Lung (tissue), 12 donors: ENCODE data around the gene HES7. TPM values are rescaled to one million over a fixed set of nuclear protein-coding genes. Genes with fewer than 3 reads are reported as not detected.

Source experiments
- ATAC-seq: fragments of 200-7000 bp; cut with Tn5 transposase; one replicate; pipeline ENCODE4 v1.9.1; 2020; ENCODE audit warnings: moderate number of reproducible peaks; ENCODE audit not compliant: insufficient read depth, low FRiP score
- DNase-seq, 3 donors: peaks; one replicate each; pipeline ENCODE4 v3.0.0-alpha.2; 2013 to 2017
- H3K27ac ChIP-seq, 2 donors: one replicate each; pipeline ENCODE4 v1.5.1; 2013; ENCODE audit warnings: mild to moderate bottlenecking in 2 of 2, moderate library complexity in 2 of 2, control low read depth in 1 of 2, inconsistent platforms in 1 of 2, low read depth in 1 of 2, low read length in 1 of 2
- H3K27me3 ChIP-seq, 3 donors: one replicate each; pipeline ENCODE4 v1.5.1; 2013; ENCODE audit warnings: low read length in 2 of 3; ENCODE audit not compliant: control insufficient read depth in 3 of 3, insufficient read depth in 3 of 3
- H3K36me3 ChIP-seq, 4 donors: one replicate each; pipeline ENCODE4 v1.5.1; 2013; ENCODE audit warnings: low read length in 4 of 4, mild to moderate bottlenecking in 1 of 4, moderate library complexity in 1 of 4; ENCODE audit not compliant: control insufficient read depth in 4 of 4, insufficient read depth in 4 of 4
- H3K4me1 ChIP-seq, 5 donors: one replicate each; pipeline ENCODE4 v1.5.1; 2013; ENCODE audit warnings: low read length in 5 of 5, mild to moderate bottlenecking in 2 of 5, moderate library complexity in 1 of 5; ENCODE audit not compliant: control insufficient read depth in 5 of 5, insufficient read depth in 5 of 5
- H3K4me3 ChIP-seq: one replicate; pipeline ENCODE4 v1.5.1; 2013; ENCODE audit warnings: mild to moderate bottlenecking, control low read depth, moderate library complexity
- H3K9ac ChIP-seq, 2 donors: one replicate each; pipeline ENCODE4 v1.5.1; 2013; ENCODE audit warnings: low read length in 2 of 2, control low read depth in 1 of 2; ENCODE audit not compliant: insufficient read depth in 1 of 2
- H3K9me3 ChIP-seq, 4 donors: one replicate each; pipeline ENCODE4 v1.5.1; 2013; ENCODE audit warnings: low read length in 3 of 4, mild to moderate bottlenecking in 1 of 4, moderate library complexity in 1 of 4; ENCODE audit not compliant: control insufficient read depth in 4 of 4, insufficient read depth in 3 of 4
- whole genome bisulfite sequencing, 2 donors: extraction: QIAGEN DNeasy Blood & Tissue Kit; methylation state at CpG; one replicate each; pipeline ENCODE4 v1.1.7; 2013; 5-methylcytosine and 5-hydroxymethylcytosine counted together
- polyA plus RNA-seq, 2 donors: library from polyadenylated mRNA; stranded (reverse); fragments of 200-250 nt; gene quantifications; one replicate each; pipeline ENCODE4 v1.2.1, GENCODE V29; 2013
- total RNA-seq, 2 donors: library from RNA; depleted of rRNA in 1 of 2; stranded (reverse); fragments of >200 nt in 1 of 2; gene quantifications; one replicate each; pipeline ENCODE4 v1.2.1, GENCODE V29; 2014 to 2021
- TF ChIP-seq, protein P1 (sequence below): IDR thresholded peaks from 2 replicates; pipeline ENCODE4 v1.5.1; 2012; ENCODE audit warnings: mild to moderate bottlenecking; ENCODE audit errors: control extremely low read depth, extremely low read depth
- donor health status: control.
- donor health status: control.
- donor health status: Bipolar disorder and iron deficiency.
- donor health status: healthy.
- donor health status: DM: yes; HTN: yes; CAD: no.

The HES7 gene
- total and polyA plus RNA-seq, 4 donors, result 0.22 to 0.55 (median 0.28) TPM; not detected in 1

DNA sequence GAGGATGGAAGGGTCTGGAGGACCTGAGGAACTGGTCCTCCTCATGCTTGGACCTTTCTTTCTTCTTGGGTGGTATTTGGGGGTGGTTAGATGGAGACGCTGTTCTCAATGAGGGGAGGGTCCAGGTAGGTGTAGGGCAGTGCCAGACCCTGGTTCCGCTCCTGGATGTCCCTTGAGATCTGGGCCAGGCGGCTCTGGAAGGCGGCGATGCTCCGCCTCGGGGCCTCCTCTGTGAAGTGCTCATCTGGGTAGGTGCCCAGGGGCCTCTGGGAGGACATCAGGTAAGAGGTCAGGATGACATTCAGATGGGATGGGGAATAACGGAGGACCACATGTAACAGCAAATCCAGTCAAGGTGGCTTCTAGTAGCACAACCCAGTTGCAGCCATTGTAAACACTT, 27.4 kb downstream of the HES7 start:
- TF ChIP-seq, protein P1, sequence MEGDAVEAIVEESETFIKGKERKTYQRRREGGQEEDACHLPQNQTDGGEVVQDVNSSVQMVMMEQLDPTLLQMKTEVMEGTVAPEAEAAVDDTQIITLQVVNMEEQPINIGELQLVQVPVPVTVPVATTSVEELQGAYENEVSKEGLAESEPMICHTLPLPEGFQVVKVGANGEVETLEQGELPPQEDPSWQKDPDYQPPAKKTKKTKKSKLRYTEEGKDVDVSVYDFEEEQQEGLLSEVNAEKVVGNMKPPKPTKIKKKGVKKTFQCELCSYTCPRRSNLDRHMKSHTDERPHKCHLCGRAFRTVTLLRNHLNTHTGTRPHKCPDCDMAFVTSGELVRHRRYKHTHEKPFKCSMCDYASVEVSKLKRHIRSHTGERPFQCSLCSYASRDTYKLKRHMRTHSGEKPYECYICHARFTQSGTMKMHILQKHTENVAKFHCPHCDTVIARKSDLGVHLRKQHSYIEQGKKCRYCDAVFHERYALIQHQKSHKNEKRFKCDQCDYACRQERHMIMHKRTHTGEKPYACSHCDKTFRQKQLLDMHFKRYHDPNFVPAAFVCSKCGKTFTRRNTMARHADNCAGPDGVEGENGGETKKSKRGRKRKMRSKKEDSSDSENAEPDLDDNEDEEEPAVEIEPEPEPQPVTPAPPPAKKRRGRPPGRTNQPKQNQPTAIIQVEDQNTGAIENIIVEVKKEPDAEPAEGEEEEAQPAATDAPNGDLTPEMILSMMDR, result no peak
- DNase-seq (no peak), ATAC-seq (no peak)
- no peak overlapping the region for H3K27ac ChIP-seq
- no peaks in the 10 kb centered on the region for H3K9me3 ChIP-seq
- H3K9ac ChIP-seq, result no peak overlapping the region
- H3K4me1 ChIP-seq, result no peaks in the 10 kb centered on the region
- no peak overlapping the region for H3K4me3 ChIP-seq
- no peaks in the 10 kb centered on the region for H3K36me3 ChIP-seq
- 91 to 94% methylated on average over 8 of the region's 8 CpGs for WGBS, 2 donors
- peaks cover 0 to 5% (median 0%) of the 10 kb centered on the region in 3 donors for H3K27me3 ChIP-seq

DNA sequence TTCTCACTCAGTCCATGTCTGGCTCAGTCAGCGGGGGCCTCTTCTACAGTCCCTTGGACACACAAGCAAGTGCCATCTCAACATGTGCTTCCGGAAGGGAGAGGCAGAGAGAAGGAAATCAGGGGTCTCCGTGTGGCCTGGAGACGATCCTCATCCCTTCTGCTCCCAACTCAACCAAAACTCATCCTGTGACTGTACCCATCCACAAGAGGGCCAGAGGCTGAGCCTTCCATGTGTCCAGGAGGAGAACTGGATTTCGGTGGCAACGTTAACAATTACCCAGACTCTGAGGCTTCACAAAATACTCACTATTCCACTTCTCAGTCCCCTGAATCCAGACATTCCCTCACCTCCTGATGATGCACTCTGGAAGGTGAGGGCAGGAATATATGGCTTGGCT, 28.5 kb downstream of the HES7 start:
- DNase-seq (no peak), ATAC-seq (no peak)
- 76 to 83% methylated on average over 5 to 6 of the region's 6 CpGs for WGBS, 2 donors
- Histone ChIP-seq H3K4me1 (no peaks in the 10 kb centered on the region), H3K9me3 (no peaks in the 10 kb centered on the region), H3K27ac (no peak overlapping the region), H3K36me3 (no peaks in the 10 kb centered on the region), H3K27me3 (peaks cover 0 to 11% (median 10%) of the 10 kb centered on the region in 3 donors), H3K4me3 (no peak overlapping the region), H3K9ac (no peak overlapping the region)
- TF ChIP-seq, protein P1, result no peak

DNA sequence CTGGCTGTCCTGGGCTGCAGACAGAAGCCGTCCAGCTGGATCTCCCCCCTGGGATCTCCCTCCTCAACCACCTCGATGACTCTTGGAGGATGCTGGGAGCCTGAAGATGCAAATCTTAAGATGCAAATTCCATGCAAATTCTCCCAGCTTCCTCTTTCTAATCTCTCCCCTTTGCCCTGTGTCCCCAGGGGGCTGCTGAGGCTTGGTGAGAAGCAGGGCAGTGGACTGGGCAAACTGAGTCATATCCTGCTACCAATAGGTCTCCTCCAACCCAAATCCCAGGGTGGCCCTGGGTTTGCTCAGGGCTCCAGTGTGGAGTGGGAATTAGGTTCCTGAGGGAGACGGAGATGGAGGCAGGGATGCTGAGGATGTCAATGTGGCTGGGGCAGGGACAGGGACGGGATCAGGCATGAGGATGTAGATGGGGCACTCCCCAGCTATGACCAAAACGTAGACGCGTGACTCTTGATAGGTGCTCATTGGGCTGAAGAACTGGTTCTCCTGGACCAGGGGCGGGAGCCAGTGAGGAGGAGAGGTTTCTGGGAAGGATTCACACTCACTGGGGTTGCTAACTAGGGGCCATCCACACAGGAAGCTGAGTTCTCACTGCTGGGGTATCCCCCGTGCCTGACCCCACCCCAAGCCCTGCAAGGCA, 32.7 kb downstream of the HES7 start:
- Histone ChIP-seq H3K4me1 (no peaks in the 10 kb centered on the region), H3K27me3 (peaks cover 0 to 27% (median 10%) of the 10 kb centered on the region in 3 donors), H3K9ac (no peak overlapping the region), H3K36me3 (no peaks in the 10 kb centered on the region), H3K27ac (no peak overlapping the region), H3K9me3 (no peaks in the 10 kb centered on the region), H3K4me3 (no peak overlapping the region)
- ATAC-seq (no peak), DNase-seq (no peak)
- 37 to 45% methylated on average over 9 of the region's 9 CpGs for WGBS, 2 donors
- TF ChIP-seq, protein P1, result no peak

DNA sequence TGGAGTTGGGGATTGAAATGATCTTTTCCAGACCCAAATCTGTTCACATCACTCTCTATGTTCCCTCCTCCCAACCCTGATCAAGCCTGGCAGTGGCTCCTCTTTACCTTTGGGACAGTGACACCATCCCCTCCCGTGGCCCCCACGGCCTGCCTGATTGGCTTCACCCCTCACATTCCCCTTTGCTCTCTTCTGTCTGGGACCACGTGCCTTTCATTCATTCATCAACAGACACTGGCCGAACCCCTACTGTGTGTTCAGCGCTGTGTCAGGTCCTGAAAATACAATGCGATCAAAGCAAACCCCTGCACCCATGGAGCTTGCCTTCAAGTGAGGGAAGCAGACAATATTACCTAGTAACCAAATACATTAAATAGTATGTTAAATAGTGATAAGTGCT, 34.2 kb downstream of the HES7 start:
- 66 to 79% methylated on average over 6 of the region's 6 CpGs for WGBS, 2 donors
- Histone ChIP-seq H3K4me1 (no peaks in the 10 kb centered on the region), H3K27ac (no peak overlapping the region), H3K27me3 (peaks cover 0 to 27% (median 8%) of the 10 kb centered on the region in 3 donors), H3K36me3 (no peaks in the 10 kb centered on the region), H3K4me3 (no peak overlapping the region), H3K9ac (no peak overlapping the region), H3K9me3 (no peaks in the 10 kb centered on the region)
- ATAC-seq (no peak), DNase-seq (no peak)
- TF ChIP-seq, protein P1, result no peak
